Ovary (tissue), 3 donors: ENCODE measurements around the gene SF3A2.

ENCODE experiments used
- EP300 ChIP-seq: sonication (generic); formaldehyde crosslinking; IDR thresholded peaks from one replicate; pipeline ENCODE4 v1.6.1; 2017; ENCODE audit warnings: antibody characterized with exemption
- POLR2A ChIP-seq: fragments of 450-650 bp; IDR thresholded peaks from one replicate; pipeline ENCODE4 v1.6.1; 2017; ENCODE audit warnings: antibody characterized with exemption, mild to moderate bottlenecking, moderate library complexity
- TF ChIP-seq, protein P1 (sequence below), 3 donors: fragments of 450-650 bp in 2 of 3; fragments of 200-600 bp in 1 of 3; IDR thresholded peaks; one replicate each; pipeline versions ENCODE4 v1.5.1 to v1.8.0; 2016 to 2022; ENCODE audit warnings: antibody characterized with exemption in 3 of 3, mild to moderate bottlenecking in 1 of 3
- donor health status: DM: no; HTN: no; CAD: no.

DNA sequence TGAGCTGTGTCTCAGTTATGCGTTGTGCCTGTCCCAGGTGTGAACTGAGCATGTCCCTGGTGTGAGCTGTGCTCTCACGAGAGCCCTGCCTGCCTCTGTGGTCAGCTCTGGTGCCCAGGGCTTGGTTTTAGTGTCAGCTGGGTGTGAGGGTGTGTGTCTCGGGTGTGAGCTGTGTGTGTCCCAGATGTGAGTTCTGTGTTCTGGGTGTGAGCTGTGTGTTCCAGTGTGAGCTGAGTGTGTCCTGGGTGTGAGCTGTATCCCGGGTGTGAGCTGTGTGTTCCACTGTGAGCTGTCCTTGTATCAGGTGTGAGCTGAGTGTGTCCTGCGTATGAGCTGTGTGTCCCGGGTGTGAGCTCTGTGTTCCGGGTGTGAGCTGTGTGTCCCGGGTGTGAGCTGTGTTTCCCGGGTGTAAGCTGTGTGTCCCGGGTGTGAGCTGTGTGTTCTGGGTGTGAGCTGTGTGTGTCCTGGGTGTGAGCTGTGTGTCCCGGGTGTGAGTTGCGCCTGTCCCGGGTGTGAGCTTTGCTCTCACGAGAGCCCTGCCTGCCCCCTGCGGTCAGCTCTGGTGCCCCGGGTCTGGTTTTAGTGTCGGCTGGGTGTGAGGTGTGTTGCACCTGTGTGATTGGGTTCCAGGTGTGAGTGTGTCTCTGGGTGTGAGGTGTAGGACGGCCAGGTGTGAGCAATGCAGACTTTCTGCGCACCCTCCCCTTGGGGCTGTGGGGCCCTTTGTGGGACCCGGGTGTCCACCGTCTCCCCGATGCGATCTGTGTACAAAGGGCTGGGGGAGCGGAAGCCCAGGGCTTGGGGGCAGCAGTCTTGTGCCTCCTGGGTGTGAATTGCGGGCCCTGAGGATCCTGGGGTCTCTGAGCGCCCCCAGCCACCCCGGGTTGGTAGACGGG lies 52.4 kb downstream of the SF3A2 start:
- TF ChIP-seq, protein P1, sequence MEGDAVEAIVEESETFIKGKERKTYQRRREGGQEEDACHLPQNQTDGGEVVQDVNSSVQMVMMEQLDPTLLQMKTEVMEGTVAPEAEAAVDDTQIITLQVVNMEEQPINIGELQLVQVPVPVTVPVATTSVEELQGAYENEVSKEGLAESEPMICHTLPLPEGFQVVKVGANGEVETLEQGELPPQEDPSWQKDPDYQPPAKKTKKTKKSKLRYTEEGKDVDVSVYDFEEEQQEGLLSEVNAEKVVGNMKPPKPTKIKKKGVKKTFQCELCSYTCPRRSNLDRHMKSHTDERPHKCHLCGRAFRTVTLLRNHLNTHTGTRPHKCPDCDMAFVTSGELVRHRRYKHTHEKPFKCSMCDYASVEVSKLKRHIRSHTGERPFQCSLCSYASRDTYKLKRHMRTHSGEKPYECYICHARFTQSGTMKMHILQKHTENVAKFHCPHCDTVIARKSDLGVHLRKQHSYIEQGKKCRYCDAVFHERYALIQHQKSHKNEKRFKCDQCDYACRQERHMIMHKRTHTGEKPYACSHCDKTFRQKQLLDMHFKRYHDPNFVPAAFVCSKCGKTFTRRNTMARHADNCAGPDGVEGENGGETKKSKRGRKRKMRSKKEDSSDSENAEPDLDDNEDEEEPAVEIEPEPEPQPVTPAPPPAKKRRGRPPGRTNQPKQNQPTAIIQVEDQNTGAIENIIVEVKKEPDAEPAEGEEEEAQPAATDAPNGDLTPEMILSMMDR (IDR thresholded peaks at IDR 0.05) = no peak
- no peak for TF ChIP-seq POLR2A
- no peak for TF ChIP-seq EP300
